Amniotic epithelial cell (primary cell): ENCODE measurements around the gene MIDN.

ENCODE experiments used
- DNase-seq: peaks from one replicate; pipeline ENCODE4 v3.0.0-alpha.2; 2010; ENCODE audit warnings: low read depth

Gene MIDN

GRCh38 chr19:1233115-1233667 lies 15.2 kb upstream of the MIDN start:
- no peak for DNase-seq

GRCh38 chr19:1234051-1234954 lies 14.1 kb upstream of the MIDN start:
- DNase-seq: no peak

- DNase-seq: no peak
Observed at GRCh38 chr19:1234955-1235380, 13.4 kb upstream of the MIDN start.

- peak; percentile 57 for DNase-seq
Observed at GRCh38 chr19:1235625-1236538, 12.5 kb upstream of the MIDN start.

GRCh38 chr19:1236576-1236975 lies 11.8 kb upstream of the MIDN start:
- DNase-seq: no peak

- no peak for DNase-seq
Observed at GRCh38 chr19:1237027-1237659, 11.2 kb upstream of the MIDN start.

- DNase-seq: no peak
Observed at GRCh38 chr19:1237754-1238368, 10.5 kb upstream of the MIDN start, which contains the start of gene CBARP. Gene CBARP, minus strand, starts transcription at chr19:1238005. Its CDS starts 1,905 bp downstream, at chr19:1236100.

- no peak for DNase-seq
Observed at GRCh38 chr19:1238369-1239303, 9.7 kb upstream of the MIDN start.

- DNase-seq: no peak
Observed at GRCh38 chr19:1239420-1239795, 9.0 kb upstream of the MIDN start.

- peak; percentile 84 for DNase-seq
Observed at GRCh38 chr19:1239796-1240737, 8.3 kb upstream of the MIDN start.

- no peak for DNase-seq
Observed at GRCh38 chr19:1240925-1241324, 7.5 kb upstream of the MIDN start.

- peak; percentile 95 for DNase-seq
Observed at GRCh38 chr19:1241417-1242095, 6.8 kb upstream of the MIDN start, which contains the start of gene ATP5F1D. Gene ATP5F1D, plus strand, starts transcription at chr19:1241751. Its CDS starts 100 bp downstream, at chr19:1241851.

- DNase-seq: peak; percentile 76
Observed at GRCh38 chr19:1243768-1244692, 4.4 kb upstream of the MIDN start.

GRCh38 chr19:1244693-1245451 lies 3.5 kb upstream of the MIDN start:
- DNase-seq: no peak

GRCh38 chr19:1245494-1246264 lies 2.7 kb upstream of the MIDN start:
- DNase-seq: no peak
